ENCODE data around the gene CLPTM1L. TPM values are rescaled to one million over a fixed set of nuclear protein-coding genes. Genes with fewer than 3 reads are reported as not detected.

The CLPTM1L gene
- total RNA-seq, 1 donor from 2014 or later = 84.8 TPM

DNA sequence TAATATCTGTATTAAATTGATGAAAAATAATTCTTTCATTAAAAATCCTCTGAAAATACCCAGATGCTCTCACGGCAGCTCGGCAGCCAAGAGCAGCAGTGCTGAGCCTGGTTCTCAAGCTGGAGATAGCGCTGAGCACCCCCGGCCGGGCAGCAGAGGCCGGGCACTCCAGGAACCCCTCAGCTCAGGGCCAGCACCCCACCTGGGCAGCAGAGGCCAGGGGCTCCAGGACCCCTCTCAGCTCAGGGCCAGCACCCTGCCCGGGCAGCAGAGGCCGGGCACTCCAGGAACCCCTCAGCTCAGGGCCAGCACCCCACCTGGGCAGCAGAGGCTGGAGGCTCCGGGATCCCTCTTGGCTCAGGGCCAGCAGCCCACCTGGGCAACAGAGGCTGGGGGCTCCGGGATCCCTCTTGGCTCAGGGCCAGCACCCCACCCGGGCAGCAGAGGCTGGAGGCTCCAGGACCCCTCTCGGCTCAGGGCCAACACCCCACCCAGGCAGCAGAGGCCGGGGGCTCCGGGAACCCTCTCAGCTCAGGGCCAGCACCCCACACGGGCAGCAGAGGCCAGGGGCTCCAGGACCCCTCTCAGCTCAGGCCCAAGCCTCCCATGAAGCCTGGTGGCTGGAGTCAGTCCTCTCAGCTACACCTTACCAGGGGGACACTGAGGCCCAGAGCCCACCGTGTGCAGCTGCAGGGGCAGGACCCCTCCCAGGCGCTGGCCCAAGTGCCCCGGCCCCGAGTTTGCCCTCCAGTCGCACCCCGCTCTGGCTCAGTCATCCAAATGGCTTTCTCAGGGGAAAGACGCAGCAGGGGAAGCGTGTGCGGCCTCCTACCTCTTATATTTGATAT lies 21.7 kb downstream of the CLPTM1L start:
- no peak overlapping the region for H3K4me3 Mint-ChIP-seq
- peaks cover under 1% of the 10 kb centered on the region for H3K9me3 Mint-ChIP-seq
- no peaks in the 10 kb centered on the region for H3K27me3 Mint-ChIP-seq
- TF ChIP-seq, protein P1, sequence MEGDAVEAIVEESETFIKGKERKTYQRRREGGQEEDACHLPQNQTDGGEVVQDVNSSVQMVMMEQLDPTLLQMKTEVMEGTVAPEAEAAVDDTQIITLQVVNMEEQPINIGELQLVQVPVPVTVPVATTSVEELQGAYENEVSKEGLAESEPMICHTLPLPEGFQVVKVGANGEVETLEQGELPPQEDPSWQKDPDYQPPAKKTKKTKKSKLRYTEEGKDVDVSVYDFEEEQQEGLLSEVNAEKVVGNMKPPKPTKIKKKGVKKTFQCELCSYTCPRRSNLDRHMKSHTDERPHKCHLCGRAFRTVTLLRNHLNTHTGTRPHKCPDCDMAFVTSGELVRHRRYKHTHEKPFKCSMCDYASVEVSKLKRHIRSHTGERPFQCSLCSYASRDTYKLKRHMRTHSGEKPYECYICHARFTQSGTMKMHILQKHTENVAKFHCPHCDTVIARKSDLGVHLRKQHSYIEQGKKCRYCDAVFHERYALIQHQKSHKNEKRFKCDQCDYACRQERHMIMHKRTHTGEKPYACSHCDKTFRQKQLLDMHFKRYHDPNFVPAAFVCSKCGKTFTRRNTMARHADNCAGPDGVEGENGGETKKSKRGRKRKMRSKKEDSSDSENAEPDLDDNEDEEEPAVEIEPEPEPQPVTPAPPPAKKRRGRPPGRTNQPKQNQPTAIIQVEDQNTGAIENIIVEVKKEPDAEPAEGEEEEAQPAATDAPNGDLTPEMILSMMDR (conservative IDR thresholded peaks at IDR 0.05) = no peak
- H3K4me1 Mint-ChIP-seq (ENCODE audit: unreplicated experiment) = no peaks in the 10 kb centered on the region
- peak; percentile 66 for DNase-seq (ENCODE audit: extremely low spot score, unreplicated experiment)
- H3K36me3 Mint-ChIP-seq = peaks cover 16% of the 10 kb centered on the region
- H3K27ac Mint-ChIP-seq = no peak overlapping the region

DNA sequence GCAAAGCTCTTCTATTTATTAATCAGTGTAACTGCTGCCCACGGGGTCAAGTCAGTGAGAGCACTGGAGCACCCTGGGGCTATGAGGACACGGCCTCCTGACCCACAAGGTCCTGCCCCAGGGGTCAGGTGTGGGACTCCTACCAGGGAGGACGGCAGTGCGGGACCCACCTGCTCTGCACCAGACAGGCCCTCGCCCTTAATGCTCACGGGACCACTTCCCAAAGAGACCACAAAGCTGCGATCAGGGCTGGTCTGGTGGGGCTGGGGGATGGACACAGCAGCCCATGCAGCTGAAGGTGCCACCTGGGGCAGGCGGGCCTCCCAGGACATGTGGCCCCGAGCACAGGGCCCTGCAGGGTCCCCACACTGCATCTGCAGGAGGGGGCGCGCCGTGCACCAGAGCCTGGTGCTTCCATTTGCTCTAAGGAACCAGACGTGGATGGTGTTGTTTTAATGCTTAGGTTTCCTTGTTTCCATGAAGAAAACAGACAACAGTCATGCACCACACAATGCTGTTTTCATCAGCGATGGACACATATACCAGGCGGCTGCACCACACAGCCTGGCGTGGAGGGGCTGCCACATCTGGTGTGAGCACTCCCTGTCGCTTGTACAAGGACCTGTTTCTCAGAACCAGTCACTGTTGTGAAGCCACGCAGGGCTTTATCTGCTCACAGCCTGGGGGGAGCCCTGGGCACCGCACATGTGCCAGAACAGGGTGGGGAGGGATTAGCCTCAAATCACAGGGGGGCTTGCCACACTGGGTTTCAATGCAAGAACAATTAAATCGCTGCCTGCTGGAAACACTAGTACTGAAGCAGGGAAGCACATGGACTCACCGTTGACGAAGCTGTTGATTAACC lies 22.6 kb downstream of the CLPTM1L start:
- no peak overlapping the region for H3K27ac Mint-ChIP-seq
- H3K9me3 Mint-ChIP-seq = no peaks in the 10 kb centered on the region
- H3K27me3 Mint-ChIP-seq = no peaks in the 10 kb centered on the region
- DNase-seq (ENCODE audit: extremely low spot score, unreplicated experiment) = peak; percentile 63
- H3K36me3 Mint-ChIP-seq = peaks cover 11% of the 10 kb centered on the region
- no peak overlapping the region for H3K4me3 Mint-ChIP-seq
- TF ChIP-seq, protein P1 (conservative IDR thresholded peaks at IDR 0.05) = no peak
- no peaks in the 10 kb centered on the region for H3K4me1 Mint-ChIP-seq (ENCODE audit: unreplicated experiment)

DNA sequence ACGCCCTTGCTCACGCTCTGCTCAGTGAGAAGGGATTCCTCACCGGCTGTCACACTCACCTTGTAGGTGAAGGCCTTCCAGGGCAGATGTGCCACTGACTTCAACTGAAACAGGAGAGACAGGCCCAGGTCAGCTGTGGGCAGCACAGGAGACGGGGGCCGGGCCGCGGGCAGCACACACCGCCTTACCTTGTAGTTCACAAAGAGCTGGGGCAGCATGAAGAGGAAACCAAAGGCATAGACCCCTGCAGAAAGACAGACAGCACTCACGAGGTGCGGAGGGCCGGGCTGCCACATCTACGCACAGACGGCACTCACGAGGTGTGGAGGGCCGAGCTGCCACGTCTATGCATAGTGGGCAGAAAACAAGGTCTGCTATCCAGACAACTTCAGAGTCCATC lies 23.3 kb downstream of the CLPTM1L start:
- peak; percentile 62 for DNase-seq (ENCODE audit: extremely low spot score, unreplicated experiment)
- Mint-ChIP-seq H3K27ac (no peak overlapping the region), H3K9me3 (no peaks in the 10 kb centered on the region)

DNA sequence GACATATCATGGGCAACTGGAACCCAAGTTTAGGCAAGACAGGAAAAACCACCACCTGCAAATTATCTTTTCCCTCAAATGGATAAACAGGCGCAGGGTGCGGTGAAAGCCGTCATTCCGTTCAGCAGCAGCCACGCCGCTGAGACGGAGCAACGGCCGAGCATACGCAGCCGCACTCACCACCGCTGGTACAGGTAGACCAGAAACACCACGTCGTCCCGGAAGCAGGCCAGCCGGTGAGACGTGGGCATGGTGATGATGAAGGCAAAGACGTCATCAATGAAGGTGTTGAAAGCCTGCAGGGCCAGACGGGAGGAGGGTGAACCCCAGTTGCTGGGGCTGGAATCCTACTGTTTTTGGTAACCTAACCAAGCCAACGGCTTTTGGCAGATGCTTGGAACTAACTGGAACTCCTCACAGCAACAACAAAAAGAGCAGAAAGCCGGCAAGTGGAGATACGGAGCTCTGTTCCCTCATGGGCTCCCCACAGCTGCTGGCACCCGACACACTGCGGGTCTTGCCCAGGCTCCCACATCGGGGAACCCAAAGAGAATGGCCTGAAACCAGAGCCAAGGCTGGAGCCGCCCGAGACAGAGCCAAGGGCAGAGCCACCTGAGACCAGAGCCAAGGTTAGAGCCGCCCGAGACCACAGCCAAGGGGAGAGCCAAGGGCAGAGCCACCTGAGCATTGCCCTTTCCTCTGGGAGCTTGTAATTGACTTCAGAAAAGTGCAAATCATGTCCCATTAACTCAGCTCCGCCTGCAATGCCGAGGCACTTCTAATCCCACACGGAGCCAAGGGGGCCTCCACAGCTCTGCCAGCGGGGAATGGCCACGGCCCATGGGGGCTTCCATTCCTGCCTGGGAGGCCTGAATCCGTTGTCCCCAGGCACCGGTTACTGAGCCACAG lies 24.2 kb downstream of the CLPTM1L start:
- Mint-ChIP-seq H3K27me3 (no peaks in the 10 kb centered on the region), H3K4me1 (ENCODE audit: unreplicated experiment) (peaks cover 10% of the 10 kb centered on the region), H3K9me3 (no peaks in the 10 kb centered on the region), H3K4me3 (no peak overlapping the region), H3K27ac (peak overlapping the region; percentile 21), H3K36me3 (peaks cover 4% of the 10 kb centered on the region)
- DNase-seq (ENCODE audit: extremely low spot score, unreplicated experiment) = peak; percentile 62
- TF ChIP-seq, protein P1 (conservative IDR thresholded peaks at IDR 0.05) = no peak

More for the DNA sequence above, 23.3 kb downstream of the CLPTM1L start:
- Mint-ChIP-seq H3K36me3 (peaks cover 4% of the 10 kb centered on the region), H3K27me3 (no peaks in the 10 kb centered on the region), H3K4me3 (no peak overlapping the region), H3K4me1 (ENCODE audit: unreplicated experiment) (peaks cover 5% of the 10 kb centered on the region)
- TF ChIP-seq, protein P1 (conservative IDR thresholded peaks at IDR 0.05) = no peak

All from type B pancreatic cell (in vitro differentiated cells).